ENCODE results near the gene NES.
A peak's percentile ranks its signal among the peaks of the same experiment; 100 is the strongest.

Gene NES

GRCh38 chr1:156662800-156663055 is 14.5 kb downstream of the NES start:
- no peak for DNase-seq

- DNase-seq = no peak
Measured at GRCh38 chr1:156662005-156662799, 15.0 kb downstream of the NES start.

DNA sequence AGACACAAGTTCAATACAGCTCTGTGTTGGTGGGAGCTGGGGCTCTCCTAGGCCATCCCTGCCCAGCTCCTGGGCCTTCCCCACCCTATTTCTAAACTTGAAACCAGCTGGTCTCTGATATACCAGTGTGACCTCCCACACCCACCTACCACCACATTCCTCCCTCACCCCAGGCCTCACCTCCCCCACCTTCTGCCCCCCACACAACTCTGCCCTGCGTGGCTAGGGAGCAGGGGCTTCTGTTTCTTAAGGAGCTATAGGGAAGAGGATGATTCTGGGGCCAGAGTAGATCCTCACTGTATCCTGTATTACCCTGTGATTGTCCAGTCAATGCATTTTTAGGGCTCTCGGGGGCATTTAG is 16.5 kb downstream of the NES start:
- DNase-seq = no peak

DNA sequence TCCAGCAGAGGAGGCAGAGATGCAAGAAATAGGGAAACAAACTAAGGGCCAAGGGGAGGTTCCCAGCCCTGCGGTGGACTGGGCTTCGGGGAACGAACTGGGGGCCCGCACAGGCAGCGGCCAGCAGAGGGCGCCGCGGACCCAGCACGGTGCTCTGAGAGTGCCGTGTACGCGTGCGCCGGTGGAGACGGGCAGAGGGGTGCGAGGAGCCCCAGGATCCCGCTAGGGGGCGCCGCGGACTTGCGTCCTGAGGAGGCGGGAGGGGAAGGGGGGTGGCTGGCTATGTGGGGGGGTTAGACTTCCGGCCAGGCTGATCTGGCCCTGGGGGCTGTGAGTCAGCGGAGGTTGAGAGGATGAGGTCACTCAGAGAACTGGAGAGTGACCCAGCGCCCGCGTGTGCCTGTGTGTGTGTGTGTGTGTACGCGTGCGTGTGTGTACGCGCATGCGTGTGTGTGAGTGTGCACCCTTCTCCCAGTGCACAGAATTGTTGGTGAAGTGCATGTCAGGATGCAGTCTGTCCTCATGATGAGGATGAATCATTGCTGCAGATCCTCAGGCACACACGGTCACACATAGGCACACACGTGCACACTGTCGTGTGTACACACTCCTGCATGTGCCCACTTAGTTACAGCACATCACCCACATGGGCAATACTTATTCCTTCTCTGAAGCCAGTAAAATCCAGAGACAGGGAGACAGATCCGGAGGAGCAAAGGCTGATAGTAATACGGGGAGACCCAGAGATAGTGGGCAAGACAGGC is 17.0 kb downstream of the NES start:
- peak; percentile 96 to 98 for DNase-seq

- DNase-seq = no peak
Measured at GRCh38 chr1:156659661-156659987, 17.6 kb downstream of the NES start.

DNA sequence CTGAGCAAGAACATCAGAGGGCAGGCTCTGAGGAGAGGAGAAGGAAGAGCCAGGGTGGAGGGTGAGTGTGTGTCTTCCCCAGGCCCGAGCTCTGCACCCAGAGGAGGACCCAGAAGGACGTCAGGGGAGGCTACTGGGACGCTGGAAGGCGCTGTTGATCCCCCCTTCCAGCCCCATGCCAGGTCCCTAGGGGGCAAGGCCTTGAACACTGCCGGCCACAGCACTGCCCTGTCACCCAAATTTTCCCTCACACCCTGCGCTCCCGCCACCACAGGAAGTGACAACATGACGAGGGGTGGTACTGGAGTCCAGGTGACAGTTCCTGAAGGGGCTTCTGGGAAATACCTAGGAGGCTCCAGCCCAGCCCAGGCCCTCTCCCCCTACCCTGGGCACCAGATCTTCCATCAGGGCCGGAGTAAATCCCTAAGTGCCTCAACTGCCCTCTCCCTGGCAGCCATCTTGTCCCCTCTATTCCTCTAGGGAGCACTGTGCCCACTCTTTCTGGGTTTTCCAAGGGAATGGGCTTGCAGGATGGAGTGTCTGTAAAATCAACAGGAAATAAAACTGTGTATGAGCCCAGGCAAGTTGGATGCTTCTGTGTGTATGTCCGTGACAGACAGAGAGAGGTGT is 18.1 kb downstream of the NES start:
- no peak for DNase-seq

- no peak for DNase-seq
Measured at GRCh38 chr1:156658496-156658895, 18.7 kb downstream of the NES start.

DNA sequence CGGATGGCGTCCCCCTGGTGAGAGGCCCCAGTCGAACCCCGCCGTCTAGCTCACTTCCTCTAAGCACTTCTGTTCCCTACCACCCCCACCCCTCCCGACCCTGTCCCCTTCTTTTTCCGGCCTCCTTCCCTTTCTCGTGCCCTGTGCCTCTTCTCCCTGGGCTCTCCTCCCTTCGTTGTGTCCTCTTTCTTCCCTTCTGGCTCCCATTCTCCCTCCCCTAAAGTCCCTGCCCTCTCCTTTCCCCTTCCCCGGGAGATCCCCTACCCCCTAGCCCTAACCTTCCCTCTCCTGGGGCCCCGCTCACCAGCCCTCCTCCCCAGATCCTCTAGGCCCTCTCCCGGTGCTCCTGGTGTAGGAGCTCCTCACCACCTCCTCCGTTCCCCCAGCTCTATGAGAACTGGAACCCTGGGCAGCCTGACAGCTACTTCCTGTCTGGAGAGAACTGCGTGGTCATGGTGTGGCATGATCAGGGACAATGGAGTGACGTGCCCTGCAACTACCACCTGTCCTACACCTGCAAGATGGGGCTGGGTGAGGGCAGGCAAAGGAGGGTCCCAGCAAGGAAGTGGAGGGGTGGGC is 19.4 kb downstream of the NES start:
- DNase-seq = no peak

DNA sequence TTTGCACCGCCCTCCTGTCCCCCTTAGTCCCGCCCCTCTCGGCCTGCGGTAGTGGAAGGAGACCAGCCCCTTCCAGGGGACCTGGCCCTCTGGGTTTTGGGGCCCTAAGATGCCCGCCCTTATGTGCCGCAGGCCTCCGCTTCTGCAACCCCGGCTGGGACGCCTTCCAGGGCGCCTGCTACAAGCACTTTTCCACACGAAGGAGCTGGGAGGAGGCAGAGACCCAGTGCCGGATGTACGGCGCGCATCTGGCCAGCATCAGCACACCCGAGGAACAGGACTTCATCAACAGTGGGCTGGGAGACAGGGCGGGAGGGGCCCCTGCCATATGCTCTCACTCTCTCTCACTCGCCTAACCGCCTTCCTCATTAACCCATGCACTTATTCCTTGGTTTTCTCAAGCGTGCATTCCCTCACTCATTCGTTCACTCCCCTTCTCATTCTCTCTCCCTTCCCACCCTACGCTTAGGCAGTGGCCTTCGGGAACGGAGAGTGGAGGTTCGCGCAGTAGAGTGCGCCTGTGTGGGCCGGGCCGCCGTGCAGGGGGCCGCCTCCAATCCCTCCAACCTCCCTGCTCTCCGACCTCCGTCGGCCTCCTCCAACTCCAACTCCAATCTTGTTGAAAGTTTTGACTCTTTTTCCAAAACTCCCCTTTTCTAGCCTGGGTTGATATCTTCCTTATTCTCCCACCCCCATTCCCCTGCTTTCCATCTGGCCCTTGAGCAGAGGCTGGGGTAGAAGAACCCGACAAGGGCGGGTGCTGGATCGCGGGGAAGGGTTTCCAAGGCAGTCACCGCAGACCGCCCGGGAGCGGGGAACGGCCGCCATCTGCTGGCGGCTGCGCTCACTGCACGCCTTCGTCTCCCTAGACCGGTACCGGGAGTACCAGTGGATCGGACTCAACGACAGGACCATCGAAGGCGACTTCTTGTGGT is 20.1 kb downstream of the NES start:
- DNase-seq = peak; percentile 61 to 68

DNA sequence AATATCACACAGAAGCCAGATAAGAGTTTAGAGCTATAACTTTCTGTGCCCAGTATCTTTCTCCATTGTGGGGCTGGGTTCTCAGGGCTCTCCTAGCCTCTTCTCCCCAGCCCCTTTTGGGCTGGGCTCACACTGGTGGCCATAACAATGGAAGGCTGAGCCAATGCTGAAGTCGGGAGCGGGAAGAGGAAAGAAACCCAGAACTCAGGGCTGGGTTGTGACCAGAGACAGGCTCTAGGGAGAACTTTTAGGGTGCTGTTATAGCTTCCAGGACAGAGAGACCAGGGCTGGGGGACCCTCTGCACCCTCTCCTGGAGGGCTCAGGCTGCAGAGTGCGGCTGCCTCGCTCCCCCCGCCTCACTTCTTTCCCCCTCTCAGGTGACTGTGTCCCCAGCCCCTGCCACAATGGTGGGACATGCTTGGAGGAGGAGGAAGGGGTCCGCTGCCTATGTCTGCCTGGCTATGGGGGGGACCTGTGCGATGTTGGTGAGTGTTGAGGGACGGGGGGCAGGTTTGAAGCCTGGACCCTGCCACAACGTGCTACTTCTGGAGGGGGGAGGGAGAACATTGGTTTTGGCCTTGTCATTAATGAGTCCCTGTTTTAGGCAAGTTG is 21.2 kb downstream of the NES start:
- DNase-seq = no peak

- no peak for DNase-seq
Measured at GRCh38 chr1:156655151-156655903, 21.9 kb downstream of the NES start.

GRCh38 chr1:156654700-156655099 is 22.5 kb downstream of the NES start:
- DNase-seq = no peak

DNA sequence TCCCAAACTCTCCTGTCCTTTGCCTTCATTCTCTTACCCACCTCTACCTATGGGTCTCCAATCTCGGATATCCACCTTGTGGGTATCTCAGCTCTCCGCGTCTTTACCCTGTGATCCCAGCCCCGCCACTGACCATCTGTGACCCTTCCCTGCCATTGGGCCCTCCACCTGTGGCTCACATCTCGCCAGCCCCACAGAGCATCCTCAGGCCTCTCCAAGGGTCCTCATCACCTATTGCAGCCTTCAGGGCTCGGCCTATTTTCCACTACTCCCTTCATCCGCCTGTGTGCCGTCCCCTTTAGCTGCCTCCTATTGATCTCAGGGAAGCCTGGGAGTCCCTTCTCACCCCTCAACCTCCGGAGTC is 24.2 kb downstream of the NES start:
- DNase-seq = no peak

DNA sequence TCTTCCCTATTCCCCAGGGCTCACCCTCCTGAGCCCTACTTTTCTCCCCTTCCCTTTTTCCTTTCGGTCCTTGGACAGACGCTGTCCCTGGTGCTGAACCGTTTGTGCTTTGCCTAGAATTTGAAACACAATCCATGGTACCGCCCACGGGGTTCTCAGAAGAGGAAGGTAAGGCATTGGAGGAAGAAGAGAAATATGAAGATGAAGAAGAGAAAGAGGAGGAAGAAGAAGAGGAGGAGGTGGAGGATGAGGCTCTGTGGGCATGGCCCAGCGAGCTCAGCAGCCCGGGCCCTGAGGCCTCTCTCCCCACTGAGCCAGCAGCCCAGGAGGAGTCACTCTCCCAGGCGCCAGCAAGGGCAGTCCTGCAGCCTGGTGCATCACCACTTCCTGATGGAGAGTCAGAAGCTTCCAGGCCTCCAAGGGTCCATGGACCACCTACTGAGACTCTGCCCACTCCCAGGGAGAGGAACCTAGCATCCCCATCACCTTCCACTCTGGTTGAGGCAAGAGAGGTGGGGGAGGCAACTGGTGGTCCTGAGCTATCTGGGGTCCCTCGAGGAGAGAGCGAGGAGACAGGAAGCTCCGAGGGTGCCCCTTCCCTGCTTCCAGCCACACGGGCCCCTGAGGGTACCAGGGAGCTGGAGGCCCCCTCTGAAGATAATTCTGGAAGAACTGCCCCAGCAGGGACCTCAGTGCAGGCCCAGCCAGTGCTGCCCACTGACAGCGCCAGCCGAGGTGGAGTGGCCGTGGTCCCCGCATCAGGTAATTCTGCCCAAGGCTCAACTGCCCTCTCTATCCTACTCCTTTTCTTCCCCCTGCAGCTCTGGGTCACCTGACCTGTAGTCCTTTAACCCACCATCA is 24.8 kb downstream of the NES start:
- DNase-seq = no peak

DNA sequence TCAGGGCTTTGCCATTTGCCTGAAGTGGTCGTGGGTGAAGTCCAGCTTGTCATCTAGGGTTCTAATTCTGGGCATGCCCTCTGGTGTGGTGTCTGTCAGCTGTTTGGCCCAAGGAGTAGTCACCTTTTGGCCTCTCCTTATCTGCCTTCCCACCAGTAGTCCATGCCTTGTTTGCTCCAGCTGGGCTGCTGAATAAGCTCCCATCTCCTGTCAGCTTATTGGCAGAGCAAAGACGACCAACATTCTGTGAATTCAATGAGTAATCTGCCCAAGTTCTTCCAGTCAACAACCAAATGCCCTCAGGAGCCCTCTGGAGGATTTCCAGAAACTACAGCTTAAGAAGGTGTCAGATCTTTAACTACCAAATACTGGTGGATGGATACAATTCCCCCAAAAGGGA is 28.3 kb downstream of the NES start:
- no peak for DNase-seq

- DNase-seq = no peak
Measured at GRCh38 chr1:156648496-156648895, 28.7 kb downstream of the NES start.

DNA sequence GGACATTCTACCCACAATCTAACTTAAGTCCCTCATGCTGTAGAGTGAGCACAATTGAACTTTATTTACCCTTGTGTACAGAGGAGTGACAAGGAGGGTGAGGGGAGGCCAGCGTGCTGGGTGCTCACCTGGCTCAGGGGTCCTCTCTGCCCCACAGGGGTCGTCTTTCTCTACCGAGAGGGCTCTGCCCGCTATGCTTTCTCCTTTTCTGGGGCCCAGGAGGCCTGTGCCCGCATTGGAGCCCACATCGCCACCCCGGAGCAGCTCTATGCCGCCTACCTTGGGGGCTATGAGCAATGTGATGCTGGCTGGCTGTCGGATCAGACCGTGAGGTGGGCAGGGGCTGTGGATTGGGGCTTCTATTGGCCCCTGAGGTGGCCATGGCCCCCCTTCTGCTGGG is 29.9 kb downstream of the NES start:
- DNase-seq = no peak

GRCh38 chr1:156646738-156647211 is 30.4 kb downstream of the NES start:
- DNase-seq = no peak

DNA sequence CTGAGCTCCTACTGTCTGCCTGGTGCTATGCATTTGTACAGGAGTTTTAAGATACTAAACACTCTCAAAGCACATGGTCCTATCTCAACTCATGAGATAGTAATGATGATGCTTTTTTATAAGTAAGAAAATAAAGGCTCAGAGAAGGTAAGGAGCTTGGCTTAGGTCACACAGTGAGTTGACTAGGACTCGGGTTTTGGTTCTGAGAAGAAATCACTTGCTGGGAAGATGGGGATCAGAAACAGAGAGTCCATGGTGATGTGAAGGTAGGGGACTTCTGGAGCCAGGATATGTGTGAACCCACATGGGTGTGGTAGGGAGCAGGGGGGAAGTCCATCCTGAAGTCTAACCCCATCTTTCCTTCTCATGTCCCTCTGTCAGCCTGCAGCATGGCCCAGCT is 31.5 kb downstream of the NES start:
- DNase-seq = no peak

- no peak for DNase-seq
Measured at GRCh38 chr1:156645056-156645455, 32.2 kb downstream of the NES start.

DNA sequence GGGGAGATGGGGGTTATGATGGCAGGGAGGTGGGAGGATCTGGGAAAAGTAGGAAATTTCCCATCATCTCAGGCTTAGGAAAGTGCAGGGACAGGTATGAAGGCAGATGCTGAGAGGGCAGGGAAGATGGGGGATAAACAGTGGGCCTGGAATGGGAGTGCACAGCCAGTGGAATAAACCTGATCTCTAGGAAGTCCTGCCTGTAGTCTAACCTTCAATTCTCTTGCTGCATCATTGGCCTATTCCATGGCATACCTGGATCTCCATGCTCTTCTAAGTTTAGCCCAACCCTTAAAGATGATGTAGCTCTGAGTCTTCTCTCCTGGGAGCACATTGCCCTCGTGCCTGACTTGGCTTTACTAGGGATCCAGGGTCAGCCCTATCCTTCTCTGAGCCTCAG is 32.6 kb downstream of the NES start:
- DNase-seq = no peak
